GM21619 (cell line): Measurements from ENCODE around the gene RBBP5.

Source experiments
- ATAC-seq: cut with Tn5 transposase; IDR thresholded peaks from one replicate; pipeline ENCODE4 v1.9.1; 2021; ENCODE audit not compliant: unreplicated experiment

Gene RBBP5

GRCh38 chr1:205075642-205076155, 46.1 kb downstream of the RBBP5 start:
- ATAC-seq: no peak

DNA sequence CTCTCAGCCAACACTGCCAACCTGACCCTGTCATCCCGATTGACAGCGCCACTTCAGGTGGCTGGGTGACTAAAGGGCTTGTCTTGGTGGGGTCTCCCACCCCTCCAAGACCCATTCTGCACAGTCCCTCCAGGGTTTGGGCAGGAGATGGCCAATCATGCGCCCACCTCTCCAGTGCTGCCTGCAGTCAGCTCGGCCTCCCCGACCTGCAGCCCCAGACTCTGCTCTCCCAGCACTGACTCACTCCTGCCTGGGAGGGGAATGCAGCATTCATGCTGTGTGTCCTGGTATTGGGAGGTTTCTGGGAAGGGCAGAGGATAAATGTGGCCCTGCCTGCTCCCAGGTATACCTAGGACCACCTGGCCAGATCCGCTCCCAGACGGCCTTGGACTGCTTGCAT, 47.3 kb downstream of the RBBP5 start:
- ATAC-seq: no peak

GRCh38 chr1:205074084-205074483, 47.7 kb downstream of the RBBP5 start:
- ATAC-seq: no peak

DNA sequence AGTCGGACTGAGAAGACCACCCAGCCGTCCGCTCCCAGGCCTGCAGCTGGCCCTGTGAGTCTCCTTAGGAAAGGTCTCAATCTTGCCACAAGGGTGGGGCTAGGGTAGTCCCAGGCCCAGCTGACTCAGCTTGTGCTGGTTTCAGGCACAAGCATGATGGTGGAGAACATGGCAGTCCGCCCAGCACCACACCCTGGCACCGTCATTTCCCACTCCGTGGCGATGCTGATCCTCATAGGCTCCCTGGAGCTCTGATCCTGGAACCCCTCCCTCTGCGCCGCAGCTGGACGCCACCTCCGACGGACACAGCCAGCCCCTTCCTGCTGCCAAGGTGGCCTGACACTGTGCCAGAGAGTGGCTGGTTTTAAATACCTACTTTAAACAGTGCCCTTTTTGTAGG, 48.3 kb downstream of the RBBP5 start:
- no peak for ATAC-seq

- ATAC-seq: no peak
Measured at GRCh38 chr1:205072881-205073280, 48.9 kb downstream of the RBBP5 start.

DNA sequence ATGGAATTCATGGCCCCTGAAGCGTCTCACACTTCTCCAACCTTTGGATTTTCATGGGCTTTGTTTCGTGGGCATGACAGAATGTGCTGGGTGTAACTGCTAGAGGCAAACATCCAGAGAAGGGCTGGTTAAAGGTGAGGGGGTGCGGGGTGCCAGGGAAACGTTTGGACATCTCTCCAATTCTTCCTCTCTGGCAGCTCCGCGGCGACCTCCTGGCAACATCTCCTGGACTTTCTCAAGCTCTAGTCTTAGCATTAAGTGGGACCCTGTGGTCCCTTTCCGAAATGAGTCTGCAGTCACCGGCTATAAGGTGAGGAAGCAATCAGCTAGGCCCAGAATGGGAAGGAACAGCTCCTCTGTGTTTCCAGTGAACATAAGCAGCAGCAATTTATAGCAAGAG, 49.5 kb downstream of the RBBP5 start:
- ATAC-seq: no peak

DNA sequence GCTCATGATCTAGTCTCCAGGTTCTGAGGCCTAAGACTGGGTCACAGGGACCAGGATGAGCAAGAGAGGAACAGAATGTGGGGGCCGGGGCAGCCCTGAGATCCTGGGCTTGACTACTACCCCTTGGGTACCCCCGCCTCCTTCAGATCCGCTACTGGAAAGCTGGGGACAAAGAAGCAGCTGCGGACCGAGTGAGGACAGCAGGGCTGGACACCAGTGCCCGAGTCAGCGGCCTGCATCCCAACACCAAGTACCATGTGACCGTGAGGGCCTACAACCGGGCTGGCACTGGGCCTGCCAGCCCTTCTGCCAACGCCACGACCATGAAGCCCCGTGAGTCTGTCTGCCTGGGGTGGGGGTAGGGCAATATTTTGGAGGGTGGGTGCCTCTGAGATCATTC, 50.0 kb downstream of the RBBP5 start:
- ATAC-seq: no peak

DNA sequence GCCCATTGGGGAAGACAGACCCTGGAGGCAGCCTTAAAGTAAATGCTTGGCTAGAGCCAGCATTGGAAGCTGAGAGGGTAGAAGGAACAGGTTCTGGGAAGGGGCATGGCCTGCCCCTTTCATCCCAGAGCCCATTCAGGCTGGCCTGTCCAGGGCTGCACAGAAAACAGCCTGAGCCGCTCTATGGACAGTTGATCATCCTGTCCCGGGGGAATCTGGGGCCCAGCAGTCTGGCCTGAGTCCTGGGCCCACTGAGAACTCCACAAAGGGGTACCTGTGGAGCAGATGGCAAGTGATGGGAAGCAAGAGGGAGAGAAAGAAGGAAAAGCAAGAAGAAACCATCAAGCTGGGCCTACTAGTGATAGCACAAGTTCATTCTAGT, 50.8 kb downstream of the RBBP5 start:
- ATAC-seq: no peak

DNA sequence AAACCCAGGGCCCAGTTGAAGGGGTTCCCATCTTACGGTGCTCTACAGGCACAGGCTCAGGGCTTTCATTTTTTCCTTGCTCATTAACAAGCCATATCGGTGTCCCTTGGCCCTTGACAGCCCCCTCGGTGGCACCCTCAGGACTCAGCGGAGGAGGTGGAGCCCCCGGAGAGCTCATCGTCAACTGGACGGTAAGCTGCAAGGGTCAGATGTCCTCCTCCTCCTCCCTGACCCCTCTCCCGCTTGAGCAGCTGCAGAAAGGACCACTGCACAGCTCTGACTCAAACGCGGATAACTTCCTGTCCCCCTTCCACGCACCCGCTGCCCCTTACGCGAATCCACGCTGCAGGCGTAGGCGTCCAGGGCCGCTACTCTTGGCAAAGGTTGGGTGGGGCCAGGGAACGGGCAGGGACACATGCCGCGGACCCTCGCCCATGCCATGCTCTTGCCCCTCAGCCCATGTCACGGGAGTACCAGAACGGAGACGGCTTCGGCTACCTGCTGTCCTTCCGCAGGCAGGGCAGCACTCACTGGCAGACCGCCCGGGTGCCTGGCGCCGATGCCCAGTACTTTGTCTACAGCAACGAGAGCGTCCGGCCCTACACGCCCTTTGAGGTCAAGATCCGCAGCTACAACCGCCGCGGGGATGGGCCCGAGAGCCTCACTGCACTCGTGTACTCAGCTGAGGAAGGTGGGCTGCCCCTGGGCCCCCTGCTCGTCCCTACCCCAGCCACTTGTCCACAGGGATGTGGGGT, 52.2 kb downstream of the RBBP5 start:
- ATAC-seq: no peak

GRCh38 chr1:205068457-205069040, 53.2 kb downstream of the RBBP5 start:
- no peak for ATAC-seq

DNA sequence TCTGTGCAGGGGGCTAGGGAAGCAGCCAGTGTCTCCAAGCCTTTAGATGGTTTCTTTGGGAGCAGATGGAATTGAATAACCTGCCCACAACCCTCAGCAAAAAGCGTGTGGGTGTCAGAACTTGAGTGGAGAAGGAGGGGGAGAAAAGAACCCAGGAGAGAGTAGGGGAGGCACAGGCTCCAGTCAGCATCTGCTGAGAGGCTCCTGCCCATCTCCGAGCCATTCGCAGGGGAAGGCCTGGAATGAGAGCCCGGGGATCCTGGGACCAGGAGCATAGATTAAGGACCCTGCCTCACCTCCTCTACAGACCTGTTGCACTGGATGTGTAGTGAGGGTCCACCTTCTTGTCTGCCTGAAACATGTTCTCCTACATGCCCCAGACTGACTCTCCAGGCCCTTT, 53.8 kb downstream of the RBBP5 start:
- ATAC-seq: no peak

GRCh38 chr1:205067031-205067430, 54.7 kb downstream of the RBBP5 start:
- no peak for ATAC-seq

DNA sequence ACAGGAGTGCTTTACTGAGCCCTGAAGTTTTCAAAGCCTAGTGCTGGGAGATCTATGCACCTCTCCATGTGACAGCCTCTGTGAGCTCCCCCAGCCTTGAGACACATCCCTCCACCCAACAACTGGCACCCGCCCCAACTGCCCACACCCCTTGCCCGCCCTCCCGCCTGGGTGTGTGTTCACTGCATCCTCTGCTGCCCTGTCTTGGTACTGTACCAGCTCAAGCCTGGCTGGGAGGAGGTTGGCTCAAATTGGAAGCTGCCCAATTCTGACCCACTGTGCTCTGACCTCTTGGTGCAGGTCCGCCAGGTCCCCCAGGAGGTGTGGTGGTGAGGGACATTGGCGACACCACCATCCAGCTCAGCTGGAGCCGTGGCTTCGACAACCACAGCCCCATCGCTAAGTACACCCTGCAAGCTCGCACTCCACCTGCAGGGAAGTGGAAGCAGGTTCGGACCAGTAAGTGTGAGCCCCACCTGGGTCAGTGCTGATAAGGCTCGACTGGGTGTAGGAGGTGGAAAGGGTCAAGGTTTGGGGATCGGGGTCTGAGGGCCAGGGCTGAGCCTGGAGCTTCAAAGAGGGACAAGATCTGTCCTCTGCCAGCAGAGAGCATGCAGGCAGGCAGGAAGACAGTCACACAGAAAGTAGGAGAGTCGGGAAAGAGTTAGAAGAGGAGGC, 55.5 kb downstream of the RBBP5 start:
- no peak for ATAC-seq

DNA sequence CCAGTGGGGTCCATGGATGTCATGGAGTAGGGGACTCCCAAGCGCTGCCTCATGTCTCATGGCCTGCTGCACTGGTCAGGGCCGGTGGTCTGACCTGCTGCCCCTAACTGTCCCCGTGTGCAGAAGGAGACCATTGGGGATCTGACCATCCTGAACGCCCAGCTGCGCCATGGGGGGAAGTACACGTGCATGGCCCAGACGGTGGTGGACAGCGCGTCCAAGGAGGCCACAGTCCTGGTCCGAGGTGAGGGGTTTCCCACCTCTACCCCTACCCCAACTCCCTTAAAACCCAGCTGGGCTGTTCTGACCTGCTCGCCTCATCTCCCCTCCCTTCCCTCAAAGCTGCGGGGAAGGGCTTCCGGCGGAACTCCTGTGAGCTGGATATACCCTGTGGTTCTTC, 56.1 kb downstream of the RBBP5 start:
- no peak for ATAC-seq

DNA sequence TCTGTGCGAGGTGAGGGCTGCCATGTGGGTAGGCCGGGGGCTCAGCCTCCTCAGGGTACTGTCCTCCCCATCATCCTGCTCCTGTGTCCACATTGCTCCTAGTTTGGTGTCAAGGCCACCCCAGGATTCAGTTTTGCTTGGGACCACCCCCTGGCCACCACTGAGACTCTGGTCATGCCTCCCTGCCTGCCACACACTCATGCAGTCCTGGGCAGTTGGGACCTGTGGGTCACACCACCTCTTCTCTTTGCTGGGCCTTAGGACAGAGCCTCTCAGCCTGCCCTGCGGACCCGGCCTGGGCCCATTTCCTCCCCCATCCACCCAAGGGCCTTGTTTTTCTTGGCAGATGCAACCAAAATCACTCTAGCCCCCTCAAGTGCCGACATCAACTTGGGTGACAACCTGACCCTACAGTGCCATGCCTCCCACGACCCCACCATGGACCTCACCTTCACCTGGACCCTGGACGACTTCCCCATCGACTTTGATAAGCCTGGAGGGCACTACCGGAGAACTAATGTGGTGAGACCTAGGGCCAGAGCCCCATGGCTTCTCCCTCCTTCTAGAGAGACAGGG, 56.9 kb downstream of the RBBP5 start:
- no peak for ATAC-seq

DNA sequence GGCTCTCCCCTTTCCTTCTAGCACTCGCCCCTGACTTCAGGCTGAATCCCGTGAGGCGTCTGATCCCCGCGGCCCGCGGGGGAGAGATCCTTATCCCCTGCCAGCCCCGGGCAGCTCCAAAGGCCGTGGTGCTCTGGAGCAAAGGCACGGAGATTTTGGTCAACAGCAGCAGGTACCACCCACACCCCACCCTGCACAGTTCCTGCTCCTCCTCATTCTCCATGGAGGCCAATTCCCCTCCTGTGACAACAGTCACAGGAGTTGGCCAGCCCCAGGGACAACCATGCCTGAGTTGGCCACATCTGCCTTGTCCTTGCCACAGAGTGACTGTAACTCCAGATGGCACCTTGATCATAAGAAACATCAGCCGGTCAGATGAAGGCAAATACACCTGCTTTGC, 57.5 kb downstream of the RBBP5 start:
- no peak for ATAC-seq

DNA sequence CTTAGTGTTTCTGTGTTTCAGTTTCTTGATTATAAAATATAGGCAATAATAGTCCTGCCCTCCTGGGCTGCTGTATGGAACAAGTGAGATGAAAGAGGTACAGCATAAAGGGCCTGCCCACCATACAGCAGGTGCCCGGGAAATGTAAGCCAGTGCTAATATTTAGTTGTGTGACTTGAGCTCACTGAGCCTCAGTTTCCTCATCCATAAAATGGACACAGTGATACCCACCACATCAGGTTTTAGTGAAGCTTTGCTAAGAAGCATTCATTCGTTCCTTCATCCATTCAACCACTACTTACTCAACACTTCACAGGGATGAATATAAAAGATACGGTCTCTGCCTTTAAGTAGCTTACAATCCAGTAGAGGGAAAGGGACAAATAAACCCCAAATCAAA, 58.9 kb downstream of the RBBP5 start:
- no peak for ATAC-seq

GRCh38 chr1:205062319-205062718, 59.5 kb downstream of the RBBP5 start:
- no peak for ATAC-seq

- no peak for ATAC-seq
Measured at GRCh38 chr1:205061665-205062069, 60.1 kb downstream of the RBBP5 start.

- ATAC-seq: no peak
Measured at GRCh38 chr1:205061227-205061626, 60.6 kb downstream of the RBBP5 start.

DNA sequence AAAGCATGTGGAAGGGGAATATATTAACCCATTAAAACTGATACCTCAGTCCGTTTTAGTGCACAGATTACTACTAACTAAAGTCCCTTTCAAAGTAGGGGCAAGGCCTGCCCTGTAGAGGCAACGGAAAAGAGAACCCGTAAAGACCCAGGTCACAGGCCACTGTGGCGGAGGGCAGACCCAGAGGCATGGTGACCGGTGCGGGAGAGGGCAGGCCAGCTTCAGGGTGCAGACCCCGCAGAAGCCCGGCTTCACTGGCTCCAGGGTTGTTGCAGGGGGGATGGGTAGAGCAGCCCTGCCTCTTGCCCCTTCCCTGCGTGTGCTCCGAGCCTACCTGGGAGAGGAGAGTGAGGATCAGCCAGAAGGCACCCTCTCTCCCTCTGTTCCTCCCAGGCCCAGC, 61.0 kb downstream of the RBBP5 start:
- ATAC-seq: no peak

DNA sequence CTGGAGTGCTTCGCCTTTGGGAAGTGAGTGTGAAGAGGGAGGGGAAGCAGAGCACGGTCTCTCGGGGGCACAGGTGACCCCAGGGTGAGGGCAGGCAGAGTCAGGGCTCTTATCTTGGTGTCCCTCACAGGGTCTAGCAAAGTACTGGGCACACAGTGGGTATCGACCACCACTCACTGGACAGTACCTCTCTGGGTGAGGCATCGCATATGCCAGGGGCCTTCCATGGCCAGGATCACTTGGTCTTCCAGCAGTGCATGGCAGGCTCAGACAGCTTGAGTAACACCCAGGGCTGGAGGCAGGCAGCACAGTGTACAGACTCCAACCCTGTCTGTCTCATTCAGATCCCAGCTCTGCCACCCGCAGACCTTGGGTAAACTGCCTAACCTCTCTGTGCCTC, 62.1 kb downstream of the RBBP5 start:
- ATAC-seq: no peak
